ENCODE measurements around the gene SCN2B. TPM values are rescaled to one million over a fixed set of nuclear protein-coding genes. Genes with fewer than 3 reads are reported as not detected.
A peak's percentile ranks its signal among the peaks of the same experiment; 100 is the strongest.

Gene SCN2B
- total and polyA plus RNA-seq, 2 of the 4 experiments (the other 2 are of a cell fraction), result under 0.01 to 0.05 TPM

- no peak overlapping the region for H3K23ac ChIP-seq (ENCODE audit: low read depth, low read length)
- H4K91ac ChIP-seq (ENCODE audit: insufficient read depth, low read depth, low read length), result no peak overlapping the region
- no peak overlapping the region for H2BK5ac ChIP-seq (ENCODE audit: low read depth, low read length, poor library complexity, severe bottlenecking)
- H2AK9ac ChIP-seq (replicated peaks; ENCODE audit: low read depth, low read length, poor library complexity), result no peak overlapping the region
- no peak overlapping the region for H3K4me3 ChIP-seq (ENCODE audit: insufficient read depth, low read depth, low read length)
- dilution Hi-C loops (cut with HindIII; ENCODE audit: low sequenced_read_pairs, unreplicated experiment) (no loop called here), intact Hi-C loops (cut with micrococcal nuclease) (no loop called here), in situ Hi-C loops (cut with MboI; ENCODE audit: low sequenced_read_pairs) (no loop called here)
- H2BK20ac ChIP-seq (ENCODE audit: low read depth, low read length), result no peak overlapping the region
- POLR2A ChIA-PET (ENCODE audit: unreplicated experiment), result no interaction called here
- peak overlapping the region; percentile 21 for H2AFZ ChIP-seq (replicated peaks; ENCODE audit: low read length, poor library complexity)
- no peak overlapping the region for H3K56ac ChIP-seq (ENCODE audit: extremely low read depth, insufficient read depth, low read length)
- no peak overlapping the region for H3K9ac ChIP-seq (ENCODE audit: low read depth, low read length)
- H3K4ac ChIP-seq (ENCODE audit: low read depth, low read length), result no peak overlapping the region
- no peak overlapping the region for H2AK5ac ChIP-seq (ENCODE audit: low read depth, low read length)
- BruUV-seq (replicated peaks), result no TSS peak
- H3K9me1 ChIP-seq (ENCODE audit: insufficient read depth, low read length), result no peaks in the 10 kb centered on the region
- CTCF ChIA-PET, result no interaction called here
- no peaks in the 10 kb centered on the region for H3K36me3 ChIP-seq (ENCODE audit: control insufficient read depth, insufficient read depth, low read length)
- H3K27ac ChIP-seq (ENCODE audit: insufficient read depth, low read length), result no peak overlapping the region
- WGBS, 2 experiments (ENCODE audit: extremely low coverage in 2 of 2, insufficient read length in 1 of 2), result 46% methylated on average over 5 of the region's 10 CpGs; no CpG with 5 or more reads in 1 of the 2 experiments
- no peaks in the 10 kb centered on the region for H3K79me1 ChIP-seq (ENCODE audit: low read depth in 1 of 2, low read length in 2 of 2)
- peaks cover 13% of the 10 kb centered on the region for H3K27me3 ChIP-seq (ENCODE audit: control insufficient read depth, insufficient read depth, low read length)
- no peak overlapping the region for H4K5ac ChIP-seq (ENCODE audit: low read depth, low read length)
- no peak overlapping the region for H3K18ac ChIP-seq (ENCODE audit: low read depth, low read length)
- H4K20me1 ChIP-seq (ENCODE audit: insufficient read depth, low read length), result no peaks in the 10 kb centered on the region
- H4K8ac ChIP-seq (ENCODE audit: low read depth in 2 of 2, low read length in 2 of 2), result no peak overlapping the region
- no peaks in the 10 kb centered on the region for H3K4me1 ChIP-seq (ENCODE audit: control insufficient read depth, insufficient read depth, low read length)
- H2BK15ac ChIP-seq (ENCODE audit: low read depth, low read length), result no peak overlapping the region
- TF ChIP-seq, protein P1, sequence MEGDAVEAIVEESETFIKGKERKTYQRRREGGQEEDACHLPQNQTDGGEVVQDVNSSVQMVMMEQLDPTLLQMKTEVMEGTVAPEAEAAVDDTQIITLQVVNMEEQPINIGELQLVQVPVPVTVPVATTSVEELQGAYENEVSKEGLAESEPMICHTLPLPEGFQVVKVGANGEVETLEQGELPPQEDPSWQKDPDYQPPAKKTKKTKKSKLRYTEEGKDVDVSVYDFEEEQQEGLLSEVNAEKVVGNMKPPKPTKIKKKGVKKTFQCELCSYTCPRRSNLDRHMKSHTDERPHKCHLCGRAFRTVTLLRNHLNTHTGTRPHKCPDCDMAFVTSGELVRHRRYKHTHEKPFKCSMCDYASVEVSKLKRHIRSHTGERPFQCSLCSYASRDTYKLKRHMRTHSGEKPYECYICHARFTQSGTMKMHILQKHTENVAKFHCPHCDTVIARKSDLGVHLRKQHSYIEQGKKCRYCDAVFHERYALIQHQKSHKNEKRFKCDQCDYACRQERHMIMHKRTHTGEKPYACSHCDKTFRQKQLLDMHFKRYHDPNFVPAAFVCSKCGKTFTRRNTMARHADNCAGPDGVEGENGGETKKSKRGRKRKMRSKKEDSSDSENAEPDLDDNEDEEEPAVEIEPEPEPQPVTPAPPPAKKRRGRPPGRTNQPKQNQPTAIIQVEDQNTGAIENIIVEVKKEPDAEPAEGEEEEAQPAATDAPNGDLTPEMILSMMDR (conservative IDR thresholded peaks at IDR 0.05; ENCODE audit: low read depth, low read length), result no peak
- TF ChIP-seq MXI1 (IDR thresholded peaks at IDR 0.05; ENCODE audit: borderline replicate concordance, low read depth, low read length) (no peak), ELK1 (IDR thresholded peaks at IDR 0.05; ENCODE audit: borderline replicate concordance, low read depth, low read length) (no peak), BHLHE40 (IDR thresholded peaks at IDR 0.05; ENCODE audit: low read depth, low read length) (no peak), RAD21 (IDR thresholded peaks at IDR 0.05; ENCODE audit: low read length) (no peak), MAFK (IDR thresholded peaks at IDR 0.05; ENCODE audit: low read depth, low read length) (no peak), NFE2L2 (IDR thresholded peaks at IDR 0.05; ENCODE audit: low read depth, low read length) (no peak), CHD1 (IDR thresholded peaks at IDR 0.05; ENCODE audit: low read depth, low read length) (no peak), RCOR1 (IDR thresholded peaks at IDR 0.05; ENCODE audit: insufficient replicate concordance, low read length) (no peak), POLR2A (IDR thresholded peaks at IDR 0.05; ENCODE audit: low read depth, low read length) (no peak), MAZ (IDR thresholded peaks at IDR 0.05; ENCODE audit: borderline replicate concordance, low read depth, low read length) (no peak), SMC3 (IDR thresholded peaks at IDR 0.05; ENCODE audit: low read depth, low read length) (no peak), CEBPB (IDR thresholded peaks at IDR 0.05; ENCODE audit: low read depth, low read length) (no peak), RFX5 (IDR thresholded peaks at IDR 0.05; ENCODE audit: low read depth, low read length) (no peak), FOS (IDR thresholded peaks at IDR 0.05; ENCODE audit: low read depth, low read length) (no peak)
- TF ChIP-seq, protein P2, sequence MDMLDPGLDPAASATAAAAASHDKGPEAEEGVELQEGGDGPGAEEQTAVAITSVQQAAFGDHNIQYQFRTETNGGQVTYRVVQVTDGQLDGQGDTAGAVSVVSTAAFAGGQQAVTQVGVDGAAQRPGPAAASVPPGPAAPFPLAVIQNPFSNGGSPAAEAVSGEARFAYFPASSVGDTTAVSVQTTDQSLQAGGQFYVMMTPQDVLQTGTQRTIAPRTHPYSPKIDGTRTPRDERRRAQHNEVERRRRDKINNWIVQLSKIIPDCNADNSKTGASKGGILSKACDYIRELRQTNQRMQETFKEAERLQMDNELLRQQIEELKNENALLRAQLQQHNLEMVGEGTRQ (IDR thresholded peaks at IDR 0.05; ENCODE audit: low read depth, low read length), result no peak
- no peak for ATAC-seq (ENCODE audit: low read depth)
- no peak overlapping the region for H2BK120ac ChIP-seq (ENCODE audit: low read depth, low read length)
- no peak overlapping the region for H3K4me2 ChIP-seq (ENCODE audit: low read depth, low read length)
- DNase-seq, result no peak
- H3K14ac ChIP-seq (replicated peaks; ENCODE audit: low read depth, low read length), result no peak overlapping the region
- no peaks in the 10 kb centered on the region for H3K9me3 ChIP-seq (ENCODE audit: control insufficient read depth, insufficient read depth, low read length)
Measured at GRCh38 chr11:118136801-118137200, 39.6 kb downstream of the SCN2B start.

Measured in IMR-90 (cell line).